ENCODE measurements around the gene KPTN.

Gene KPTN

DNA sequence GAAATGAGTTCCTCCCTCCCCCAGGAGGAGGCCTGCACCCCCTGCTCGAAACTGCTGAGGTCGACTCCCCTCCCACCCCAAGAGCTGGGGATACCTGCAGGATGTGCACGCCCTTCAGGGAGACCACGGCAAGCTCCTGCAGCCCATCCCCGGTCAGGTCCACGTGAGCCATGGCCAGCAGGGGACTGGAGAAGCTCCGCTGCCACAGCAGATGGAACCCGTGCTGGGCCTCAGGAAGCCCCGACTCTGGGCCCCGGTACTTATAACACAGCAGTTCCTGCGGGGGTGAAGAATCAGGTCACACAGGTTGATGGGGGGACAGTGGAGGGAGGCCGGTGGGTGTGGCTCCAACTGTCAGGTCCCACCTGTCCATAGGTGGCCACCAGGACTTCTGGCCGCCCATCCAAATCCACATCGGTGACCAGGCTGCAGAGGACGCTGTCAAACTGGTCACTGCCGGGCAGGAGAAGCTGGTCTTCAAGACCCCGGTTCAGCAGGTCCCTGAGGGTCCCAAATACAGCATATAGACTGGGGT, 7.5 kb downstream of the KPTN start:
- TF ChIP-seq, protein P1, sequence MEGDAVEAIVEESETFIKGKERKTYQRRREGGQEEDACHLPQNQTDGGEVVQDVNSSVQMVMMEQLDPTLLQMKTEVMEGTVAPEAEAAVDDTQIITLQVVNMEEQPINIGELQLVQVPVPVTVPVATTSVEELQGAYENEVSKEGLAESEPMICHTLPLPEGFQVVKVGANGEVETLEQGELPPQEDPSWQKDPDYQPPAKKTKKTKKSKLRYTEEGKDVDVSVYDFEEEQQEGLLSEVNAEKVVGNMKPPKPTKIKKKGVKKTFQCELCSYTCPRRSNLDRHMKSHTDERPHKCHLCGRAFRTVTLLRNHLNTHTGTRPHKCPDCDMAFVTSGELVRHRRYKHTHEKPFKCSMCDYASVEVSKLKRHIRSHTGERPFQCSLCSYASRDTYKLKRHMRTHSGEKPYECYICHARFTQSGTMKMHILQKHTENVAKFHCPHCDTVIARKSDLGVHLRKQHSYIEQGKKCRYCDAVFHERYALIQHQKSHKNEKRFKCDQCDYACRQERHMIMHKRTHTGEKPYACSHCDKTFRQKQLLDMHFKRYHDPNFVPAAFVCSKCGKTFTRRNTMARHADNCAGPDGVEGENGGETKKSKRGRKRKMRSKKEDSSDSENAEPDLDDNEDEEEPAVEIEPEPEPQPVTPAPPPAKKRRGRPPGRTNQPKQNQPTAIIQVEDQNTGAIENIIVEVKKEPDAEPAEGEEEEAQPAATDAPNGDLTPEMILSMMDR (IDR thresholded peaks at IDR 0.05), result no peak

GRCh38 chr19:47475465-47475864, 8.6 kb downstream of the KPTN start:
- TF ChIP-seq, protein P1 (IDR thresholded peaks at IDR 0.05), result no peak

GRCh38 chr19:47473336-47473735, 10.7 kb downstream of the KPTN start:
- TF ChIP-seq, protein P1 (IDR thresholded peaks at IDR 0.05), result no peak

DNA sequence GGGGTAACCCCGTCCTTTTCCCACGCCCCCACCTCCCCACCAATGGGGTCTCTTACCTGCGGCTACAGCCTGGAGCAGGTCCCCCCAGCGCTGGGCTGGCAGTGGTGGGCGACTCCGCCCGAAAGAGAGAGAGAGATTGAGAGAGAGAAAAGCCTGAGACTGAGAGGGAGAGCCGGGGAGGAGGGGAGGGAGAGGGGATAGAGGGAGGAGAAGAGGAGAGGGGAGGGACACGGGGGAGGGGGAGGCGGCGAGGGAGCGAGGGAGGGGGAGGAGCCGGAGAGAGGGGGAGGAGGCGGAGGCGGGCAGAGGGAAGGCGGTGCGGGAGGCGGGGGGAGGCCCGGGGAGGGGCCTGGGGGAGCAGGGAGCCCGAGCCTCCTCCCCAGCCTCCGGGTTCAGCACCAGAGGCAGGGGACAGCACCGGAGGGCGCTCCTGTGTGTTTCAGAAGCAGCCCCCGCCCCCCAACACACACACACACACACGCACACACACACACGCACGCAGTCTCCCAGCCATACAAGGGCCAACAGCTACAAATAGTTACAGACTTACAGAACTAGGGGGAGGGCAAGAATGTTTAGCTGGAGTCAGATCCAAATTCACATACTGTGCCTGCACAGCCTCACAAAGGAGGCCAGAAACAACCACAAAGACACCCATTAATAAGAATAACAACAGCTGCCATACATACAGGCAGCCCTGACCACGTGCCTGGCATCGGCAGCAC, 12.1 kb downstream of the KPTN start, which contains the start of gene SLC8A2:
TSS of gene SLC8A2 (minus strand) at position 161 of the 725 bp plus-strand sequence. CDS start 5,490 bp downstream, outside the sequence.
- TF ChIP-seq, protein P1 (IDR thresholded peaks at IDR 0.05), result no peak

DNA sequence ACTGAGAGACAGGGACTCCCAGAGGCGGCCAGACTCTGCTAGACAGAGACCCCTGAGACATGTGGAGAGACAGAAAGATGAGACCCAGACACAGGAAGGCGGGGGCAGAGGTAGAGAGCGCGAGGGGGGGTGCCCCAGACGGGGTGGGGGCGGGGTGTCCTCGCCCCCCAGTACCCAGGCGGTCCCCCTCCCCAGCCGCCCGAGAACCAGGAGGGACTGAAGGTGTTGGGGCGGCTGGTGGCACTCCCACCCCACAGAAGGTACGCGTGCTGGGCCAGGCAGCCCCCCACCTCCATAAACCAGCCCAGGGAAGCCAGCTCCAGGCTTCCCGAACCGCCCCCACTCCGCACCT, 12.7 kb downstream of the KPTN start:
- TF ChIP-seq, protein P1 (IDR thresholded peaks at IDR 0.05), result no peak

GRCh38 chr19:47470447-47471195, 13.4 kb downstream of the KPTN start:
- TF ChIP-seq, protein P1 (IDR thresholded peaks at IDR 0.05), result no peak

- TF ChIP-seq, protein P1 (IDR thresholded peaks at IDR 0.05), result no peak
Observed at GRCh38 chr19:47469719-47470118, 14.3 kb downstream of the KPTN start.

Measured in LNCAP (cell line).